HG03196 (cell line): ENCODE results near the gene MYH10.
"Not testable (repeated sequence)": the region's sequence is repeated elsewhere in the genome, so short reads cannot be mapped to it uniquely, and the experiment has no call there.

ENCODE experiments used
- ATAC-seq: cut with Tn5 transposase; IDR thresholded peaks from one replicate; pipeline ENCODE4 v1.9.1; 2021; ENCODE audit not compliant: unreplicated experiment

The MYH10 gene

DNA sequence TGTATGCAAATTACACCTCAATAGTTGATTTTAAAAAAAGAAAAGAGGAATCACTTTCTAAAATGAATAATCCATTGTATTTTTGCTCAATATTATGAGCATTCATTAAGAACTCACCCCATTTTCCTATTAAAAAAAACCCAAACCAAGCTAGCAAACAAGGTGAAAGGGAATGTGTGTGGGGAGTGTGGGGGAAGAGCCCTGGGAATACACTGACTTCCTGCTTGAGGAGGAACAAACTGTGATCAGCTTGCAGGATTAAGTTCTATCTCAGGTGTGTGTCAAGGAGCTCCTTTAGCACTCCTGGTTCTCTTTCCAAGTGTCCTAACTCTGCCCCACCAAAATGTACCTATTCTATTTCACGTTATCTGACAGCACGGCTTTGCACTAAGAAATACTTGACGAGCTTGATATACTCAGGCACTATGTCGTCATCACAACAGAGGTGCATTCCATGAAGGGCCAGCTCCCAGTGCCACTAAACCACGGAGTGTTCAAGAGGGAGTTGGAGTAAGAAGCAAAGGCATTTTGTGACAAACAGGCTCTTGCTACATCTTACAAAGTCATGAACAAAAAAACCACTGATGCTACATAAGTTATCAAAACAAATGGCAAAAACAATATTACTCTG is 73.2 kb downstream of the MYH10 start:
- no peak for ATAC-seq

DNA sequence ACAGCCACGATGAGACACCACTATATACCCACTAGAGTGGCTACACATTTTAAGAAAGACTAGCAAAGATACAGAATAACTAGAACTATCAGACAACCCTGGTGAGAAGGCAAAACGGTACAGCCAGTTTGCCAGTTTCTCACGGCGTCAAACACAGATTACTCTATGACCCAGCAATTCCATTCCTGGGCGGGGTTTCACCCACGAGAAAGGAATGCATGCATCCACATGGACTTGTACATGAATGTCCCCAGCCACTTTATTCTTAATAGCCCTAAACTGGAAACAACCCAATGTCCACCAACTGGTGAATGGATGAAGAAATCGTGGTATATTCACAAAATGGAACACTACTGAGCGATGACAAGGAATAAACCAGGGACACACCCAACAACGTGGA is 74.5 kb downstream of the MYH10 start:
- no peak for ATAC-seq

DNA sequence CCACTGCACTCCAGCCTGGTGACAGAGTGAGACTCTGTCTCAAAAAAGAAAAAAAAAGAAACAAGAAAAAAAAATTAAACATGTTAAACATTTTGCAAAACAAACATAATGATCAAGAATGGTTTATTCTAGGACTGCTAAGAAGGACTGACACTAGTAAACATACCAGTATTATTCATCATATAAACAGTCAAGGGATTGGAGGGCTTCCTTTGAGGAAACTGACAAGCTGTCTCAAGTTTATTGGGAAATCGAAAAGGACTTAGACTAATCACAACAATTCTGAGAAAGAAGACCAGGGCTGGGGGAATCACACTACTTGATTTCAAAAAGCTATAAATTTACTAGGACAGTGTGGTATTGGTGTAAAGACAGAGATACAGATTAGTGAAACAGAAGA is 75.5 kb downstream of the MYH10 start:
- no peak for ATAC-seq

DNA sequence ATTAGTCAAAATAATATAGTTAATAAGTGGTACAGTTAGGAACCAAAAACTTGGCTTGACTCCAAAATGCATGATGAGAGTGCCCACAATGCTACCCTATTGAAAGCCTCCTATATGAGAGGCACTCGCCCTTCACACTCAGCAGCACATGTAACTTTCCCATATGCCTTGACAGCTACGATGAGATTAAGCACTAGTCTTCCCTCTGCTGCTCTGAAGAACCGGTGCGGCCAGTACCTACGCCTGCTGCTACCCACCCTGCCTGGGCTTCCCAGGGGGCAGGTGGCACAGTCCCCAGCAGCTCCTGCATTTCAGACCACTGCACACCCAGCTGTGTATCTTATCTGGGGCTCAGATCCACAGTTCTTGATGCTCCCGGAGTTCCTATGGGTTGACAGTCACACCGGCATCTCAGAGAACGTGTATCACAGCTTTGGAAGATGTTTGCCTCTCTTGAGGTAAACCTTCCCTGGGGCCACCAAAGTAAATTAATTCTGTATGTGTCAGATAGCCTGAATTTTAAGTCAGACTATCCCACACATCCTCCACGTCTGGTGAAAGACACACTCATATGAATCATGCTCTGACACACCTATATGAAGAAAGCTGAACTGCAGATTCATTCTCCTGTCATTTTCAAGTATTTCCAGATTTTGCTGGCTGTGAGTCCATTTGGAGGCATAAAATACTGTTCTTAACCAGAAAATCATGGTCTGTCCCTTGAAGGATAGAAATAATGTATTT is 77.8 kb downstream of the MYH10 start:
- ATAC-seq = no peak

DNA sequence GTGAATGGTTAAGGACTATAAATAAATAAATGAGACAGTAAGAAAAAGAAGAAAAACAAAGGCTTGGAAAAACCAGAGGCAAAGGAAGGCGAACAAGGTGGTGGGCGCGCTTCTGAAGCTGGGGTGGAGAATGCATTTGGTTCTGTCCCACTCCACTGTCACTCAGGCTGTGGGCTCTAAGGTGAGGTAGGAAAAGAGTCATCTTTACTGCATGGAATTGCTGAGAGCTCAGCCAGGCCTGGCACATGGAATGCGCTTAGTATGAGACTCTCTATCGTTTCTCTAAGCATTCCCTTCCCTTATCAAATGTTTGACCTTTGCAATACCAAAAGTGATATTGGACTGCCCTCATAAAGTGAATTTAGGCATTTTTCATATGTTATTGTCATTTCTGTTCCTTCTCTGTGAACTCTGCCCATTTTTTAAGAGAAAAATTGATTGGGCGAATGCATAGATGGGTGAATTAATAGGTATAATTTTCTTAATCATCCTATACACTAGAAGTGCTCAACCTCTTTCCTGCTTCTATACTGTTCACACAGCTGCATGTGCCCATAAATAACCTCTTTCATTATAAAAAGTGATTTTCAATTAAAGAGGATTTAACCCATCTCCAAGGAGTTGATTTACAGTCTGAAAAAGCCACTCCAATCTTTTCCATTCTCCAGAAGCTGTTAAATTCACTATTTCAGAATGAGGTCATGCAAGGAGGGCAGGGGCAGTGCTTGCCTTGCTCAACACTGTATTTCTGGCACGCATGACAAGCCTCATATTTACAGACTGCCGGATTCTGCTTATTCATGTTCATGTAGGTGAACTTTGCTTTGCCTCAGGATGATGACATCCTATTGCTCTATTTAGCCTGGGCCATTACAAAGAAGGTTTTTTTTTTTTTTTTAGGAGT is 87.7 kb downstream of the MYH10 start:
- no peak for ATAC-seq

DNA sequence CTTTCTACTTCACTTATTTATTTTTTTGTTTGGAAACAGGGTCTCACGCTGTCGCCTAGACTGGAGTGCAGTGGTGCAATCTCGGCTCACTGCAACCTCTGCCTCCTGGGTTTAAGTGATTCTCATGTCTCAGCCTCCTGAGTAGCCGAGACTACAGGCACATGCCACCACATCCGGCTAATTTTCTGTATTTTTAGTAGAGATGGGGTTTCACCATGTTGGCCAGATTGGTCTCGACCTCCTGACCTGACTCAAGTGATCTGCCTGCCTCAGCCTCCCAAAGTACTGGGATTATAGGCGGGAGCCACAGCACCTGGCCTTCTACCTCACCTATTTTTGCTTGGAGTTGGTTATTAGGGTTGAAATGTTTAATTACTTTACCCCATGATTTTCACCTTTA is 90.5 kb downstream of the MYH10 start:
- not testable (repeated sequence) for ATAC-seq

DNA sequence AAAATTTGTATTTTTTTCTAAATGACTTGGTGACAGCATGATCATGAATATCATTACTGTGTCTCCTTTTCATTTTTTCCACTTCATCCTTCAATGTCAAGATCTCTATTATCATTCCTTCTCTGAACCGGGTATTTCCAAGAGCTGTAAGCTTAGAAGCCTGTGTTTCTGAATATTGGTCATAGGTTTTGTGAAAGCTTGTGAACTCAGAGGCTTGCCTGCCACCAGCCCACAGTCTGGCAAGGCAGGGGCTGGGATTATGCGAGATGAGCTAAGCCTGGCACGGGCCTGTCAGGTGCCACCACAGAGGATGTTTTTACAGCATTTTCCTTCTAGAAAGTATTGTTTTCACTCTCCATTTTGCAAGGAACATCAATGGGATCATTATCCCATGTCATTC is 92.8 kb downstream of the MYH10 start:
- ATAC-seq = no peak

DNA sequence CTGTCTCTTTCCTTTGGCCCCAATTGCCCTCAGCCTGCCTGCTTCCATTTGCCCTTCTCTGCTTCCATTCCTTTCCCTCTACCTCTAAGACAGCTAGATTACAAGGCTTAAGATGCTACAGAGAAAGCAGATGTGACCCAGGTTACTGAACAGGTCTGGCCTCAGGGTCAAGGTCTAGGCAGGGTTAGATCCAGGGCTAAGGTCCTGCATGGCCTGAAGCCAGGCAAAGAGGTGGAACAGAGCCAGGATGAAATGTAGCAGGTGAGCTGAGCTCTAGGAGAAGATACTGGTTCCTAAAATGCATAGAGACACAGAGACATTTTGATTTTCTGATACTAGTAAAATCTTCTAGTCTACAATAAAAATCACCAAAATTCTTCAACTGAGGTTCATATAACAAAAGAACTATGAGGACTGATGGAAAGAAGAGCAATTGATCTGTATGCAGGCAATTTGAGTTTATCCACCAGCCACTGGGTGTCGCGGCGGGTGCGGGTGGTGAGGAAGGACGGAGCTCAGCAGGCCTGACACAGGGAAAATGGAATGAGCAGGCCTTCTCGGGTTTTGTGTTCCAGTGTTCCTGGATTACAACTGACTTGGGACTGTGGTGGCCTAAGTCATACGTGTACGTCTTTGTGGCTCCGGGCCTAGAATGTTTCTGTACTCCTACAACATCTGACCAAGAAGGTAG is 95.9 kb downstream of the MYH10 start:
- ATAC-seq = no peak

DNA sequence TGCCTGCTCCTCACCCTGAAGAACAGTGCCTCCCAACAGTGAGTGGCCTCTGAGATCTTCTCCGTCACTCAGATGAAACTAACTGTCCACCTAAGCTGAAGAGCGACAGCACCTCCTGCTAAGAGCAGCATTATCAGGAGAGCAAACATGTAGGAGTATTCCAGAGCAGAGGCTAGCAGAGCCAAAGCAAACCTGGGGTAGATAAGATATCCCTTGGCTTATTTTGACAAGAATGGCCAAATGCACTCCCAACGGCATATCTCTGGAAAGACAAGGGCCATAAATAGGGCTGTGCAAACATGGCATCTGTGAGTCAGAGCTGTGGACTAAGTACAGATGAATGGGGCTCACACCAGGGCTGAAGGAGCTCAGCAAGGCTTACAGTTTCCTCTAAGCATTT is 98.5 kb downstream of the MYH10 start:
- ATAC-seq = no peak

DNA sequence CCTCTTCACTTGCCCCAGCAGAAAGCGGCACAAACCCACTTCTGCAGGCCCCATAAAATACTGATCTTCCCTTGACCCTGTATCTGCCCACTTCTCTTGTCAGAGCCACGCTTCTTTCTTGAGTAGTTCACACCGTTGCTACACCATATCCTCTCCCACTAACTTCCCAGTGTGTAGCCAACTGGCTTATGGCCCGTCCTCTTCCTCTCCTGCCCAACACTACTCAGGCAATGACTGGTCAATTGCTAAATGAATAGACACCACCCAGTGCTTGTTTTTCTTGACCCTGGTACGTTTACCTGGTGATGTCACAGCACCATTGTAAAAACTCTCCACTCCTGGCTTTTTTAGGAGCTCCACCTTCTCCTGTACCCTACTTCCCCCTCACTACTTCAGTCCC is 107.9 kb downstream of the MYH10 start:
- no peak for ATAC-seq

DNA sequence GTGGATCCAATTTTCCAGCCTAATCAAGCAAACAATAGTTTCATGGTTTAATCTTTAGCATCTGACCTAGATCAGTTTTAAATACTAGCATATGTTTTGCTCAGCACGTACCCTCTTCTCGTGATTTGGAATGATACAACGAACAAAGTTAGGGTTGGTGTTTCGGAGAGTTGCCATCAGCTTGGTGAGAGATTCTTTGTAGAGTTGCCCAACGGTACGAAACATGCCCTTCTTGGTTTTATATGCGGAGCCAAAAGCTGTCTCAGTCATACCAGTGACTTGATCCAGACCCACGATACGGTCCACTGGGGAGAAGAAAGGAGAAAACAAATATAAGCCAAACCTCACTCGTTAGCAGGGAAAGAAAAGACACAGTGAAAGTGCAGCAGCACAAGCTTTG is 109.5 kb downstream of the MYH10 start:
- ATAC-seq = no peak

DNA sequence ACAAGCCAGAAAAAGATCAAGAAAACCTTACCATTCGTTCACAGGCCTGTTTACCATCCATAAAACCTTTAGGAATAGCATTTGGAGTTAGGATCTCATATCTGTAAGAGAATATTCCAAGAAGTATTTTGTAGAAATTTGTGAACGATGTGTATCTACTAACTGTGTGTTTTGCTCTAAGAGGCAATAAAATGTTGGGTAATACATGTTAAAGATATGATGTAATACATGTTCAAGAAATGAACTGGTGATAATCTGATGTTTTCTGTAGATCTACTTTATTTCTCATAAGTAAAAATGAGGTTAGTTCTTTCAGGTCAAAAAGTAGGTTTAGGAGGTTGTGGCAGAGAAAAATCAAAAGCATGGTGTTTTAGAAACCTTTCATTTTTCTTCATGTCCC is 111.7 kb downstream of the MYH10 start:
- ATAC-seq = no peak

DNA sequence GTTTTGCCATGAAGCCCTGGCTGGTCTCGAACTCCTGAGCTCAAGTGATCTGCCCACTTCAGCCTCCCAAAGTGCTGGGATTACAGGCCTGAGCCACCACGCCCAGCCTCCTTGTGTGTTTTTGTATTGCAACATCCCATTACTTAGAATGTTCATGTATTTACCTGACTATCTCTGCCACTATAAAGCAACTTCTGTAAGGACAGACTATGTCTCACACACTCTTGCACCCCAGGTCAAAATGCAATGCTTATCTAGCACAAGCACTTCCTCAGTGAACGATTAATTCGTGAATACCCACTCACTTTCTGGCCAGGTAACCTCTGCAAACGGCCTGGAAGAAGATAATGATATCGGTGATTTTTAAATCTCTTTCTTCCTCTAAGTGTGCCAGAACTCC is 112.2 kb downstream of the MYH10 start:
- ATAC-seq = no peak

DNA sequence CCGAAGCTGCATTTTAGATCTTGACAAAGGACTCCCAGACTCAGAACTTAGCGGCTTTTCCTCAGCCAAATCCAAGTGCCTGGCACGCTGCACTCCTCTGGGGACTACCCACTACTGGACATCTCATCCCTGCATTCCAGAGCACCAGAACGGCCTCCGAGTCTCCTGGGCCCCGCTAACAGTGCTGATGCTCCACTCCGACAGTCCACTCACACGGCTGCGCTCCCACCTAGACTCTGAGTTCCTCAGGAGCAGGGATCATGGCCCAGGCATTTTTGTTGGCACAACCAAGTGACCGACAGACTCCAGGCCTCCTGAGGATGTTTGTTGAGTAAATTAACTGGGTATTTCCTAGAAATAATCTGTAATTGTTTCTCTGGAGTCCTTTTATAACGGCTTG is 115.7 kb downstream of the MYH10 start:
- ATAC-seq = no peak

DNA sequence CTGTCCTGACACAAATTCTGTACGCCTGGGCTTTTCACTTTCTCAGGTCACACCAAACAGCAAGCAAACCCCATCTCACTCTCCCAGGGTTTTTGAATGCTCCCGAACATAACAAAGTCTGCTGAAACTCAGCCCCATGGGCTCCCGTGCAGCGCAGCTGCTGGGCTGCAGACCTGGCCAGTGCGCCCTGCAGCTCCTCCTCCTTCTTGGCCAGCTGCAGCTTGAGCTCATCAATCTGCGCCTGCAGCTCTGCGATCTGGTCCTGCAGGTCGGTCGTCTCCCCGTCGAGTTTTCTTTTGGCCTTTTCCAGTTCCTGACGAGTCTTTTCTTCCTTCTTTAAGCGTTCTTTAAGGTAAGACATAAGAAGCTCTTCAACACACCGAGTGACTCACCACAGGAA is 124.4 kb downstream of the MYH10 start:
- no peak for ATAC-seq

DNA sequence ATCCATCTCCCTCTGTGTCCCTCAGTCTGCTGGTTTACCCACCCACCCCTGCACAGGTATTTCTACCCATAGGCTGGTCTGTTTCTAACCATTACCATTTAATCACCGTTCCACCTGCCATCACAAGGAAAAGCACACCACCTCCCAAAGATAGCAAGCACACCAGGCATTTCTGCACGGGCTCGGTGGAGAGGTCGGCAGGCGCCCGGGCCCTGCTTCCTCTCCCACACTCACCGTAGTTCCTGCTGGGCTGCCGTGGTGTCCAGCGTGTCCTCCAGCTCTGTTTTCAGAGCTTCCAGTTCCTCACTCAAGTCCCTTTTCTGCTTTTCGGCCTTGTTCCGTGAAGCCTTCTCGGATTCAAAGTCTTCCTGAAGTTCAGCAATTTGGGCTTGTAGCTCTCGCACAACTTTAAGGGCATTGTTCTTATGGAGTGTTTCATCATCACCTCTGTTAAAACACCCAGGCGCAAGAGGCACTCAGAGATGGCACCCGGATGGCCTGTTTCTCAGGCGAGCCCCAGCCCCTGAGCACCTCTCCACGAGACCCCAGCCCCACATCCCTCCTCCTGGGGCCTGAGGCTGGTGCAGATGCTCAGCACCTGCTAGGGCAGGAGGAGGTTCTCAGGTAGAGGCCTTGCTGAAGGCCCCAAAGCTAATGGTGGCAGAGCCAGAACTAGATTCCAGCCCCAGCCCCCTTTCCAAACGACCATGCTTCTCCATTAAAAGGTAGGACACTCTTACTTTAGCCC is 125.9 kb downstream of the MYH10 start:
- no peak for ATAC-seq

DNA sequence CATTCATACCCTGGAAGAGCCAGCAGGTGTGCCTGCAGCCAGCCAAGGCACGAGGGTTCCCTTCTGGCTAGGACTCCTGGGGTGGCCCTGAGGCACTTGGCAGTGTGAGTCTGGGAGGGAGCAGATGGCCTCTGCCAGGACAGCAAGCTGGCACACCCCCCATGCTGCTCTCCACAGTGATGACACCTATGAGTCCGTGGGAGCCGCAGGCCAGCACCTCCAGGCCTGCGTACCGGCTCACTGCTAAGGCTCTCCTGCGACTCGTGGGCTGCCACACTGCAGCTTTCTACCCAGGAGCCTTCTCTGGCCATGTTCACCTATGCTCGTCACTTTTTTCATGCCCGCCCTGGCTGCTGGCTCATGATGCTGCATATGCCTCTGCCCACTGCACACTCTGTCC is 126.7 kb downstream of the MYH10 start:
- ATAC-seq = no peak

DNA sequence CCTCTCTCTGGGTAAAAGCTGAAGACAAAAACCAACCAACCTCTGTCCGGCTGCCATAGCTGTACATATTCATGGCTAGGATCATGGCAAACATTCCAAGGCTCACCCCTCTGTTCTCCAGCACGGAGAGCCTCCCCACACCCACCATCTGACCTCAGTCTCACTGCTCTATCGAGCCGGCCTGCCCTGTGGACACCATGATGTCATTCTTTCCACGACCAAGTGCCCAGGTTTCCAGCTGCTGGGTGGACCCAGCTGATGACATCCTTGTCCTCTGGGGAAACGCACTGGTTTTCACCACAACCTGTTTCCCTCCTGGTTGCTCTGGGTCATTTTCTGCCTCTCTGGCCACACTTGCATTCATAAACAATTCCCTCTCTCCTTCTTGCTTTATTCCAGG is 127.2 kb downstream of the MYH10 start:
- no peak for ATAC-seq

DNA sequence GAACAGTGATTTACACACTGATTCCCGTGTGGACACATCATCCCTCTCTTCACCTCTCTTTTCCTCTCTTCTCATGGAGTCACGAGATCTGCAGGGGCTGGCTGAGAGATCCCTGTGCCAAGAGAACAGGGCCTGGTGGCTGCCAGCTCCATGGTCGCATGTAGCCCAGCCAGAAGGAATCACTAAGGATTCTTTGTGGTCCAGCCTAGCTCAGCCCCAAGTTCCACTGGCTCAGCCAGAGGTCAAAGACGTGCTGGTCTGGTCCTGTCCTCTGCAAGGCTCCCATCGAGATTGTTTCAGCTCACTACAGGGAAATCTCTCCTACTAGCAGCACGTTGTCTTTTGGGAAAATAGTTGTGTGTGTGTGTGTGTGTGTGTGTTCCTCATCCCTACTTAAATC is 128.4 kb downstream of the MYH10 start:
- ATAC-seq = no peak

DNA sequence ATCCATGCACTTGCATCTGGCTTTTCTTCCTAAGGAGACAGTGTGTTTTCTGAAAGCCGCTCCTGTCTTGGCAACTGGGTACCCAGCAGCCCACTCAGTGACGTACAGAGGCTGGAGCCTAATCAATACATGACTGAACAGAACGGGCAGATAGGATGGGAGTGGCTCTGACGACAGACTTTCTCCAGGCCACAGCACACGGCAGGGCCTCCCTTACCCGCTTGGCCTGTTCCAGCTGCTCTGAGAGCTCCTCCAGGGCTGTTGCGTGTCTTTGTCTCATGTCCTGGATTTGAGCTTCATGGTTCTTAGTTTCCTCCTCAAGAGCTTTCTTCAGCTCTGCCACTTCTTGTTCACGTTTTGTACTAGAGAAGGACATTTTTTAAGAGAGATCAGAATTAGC is 129.9 kb downstream of the MYH10 start:
- ATAC-seq = no peak

DNA sequence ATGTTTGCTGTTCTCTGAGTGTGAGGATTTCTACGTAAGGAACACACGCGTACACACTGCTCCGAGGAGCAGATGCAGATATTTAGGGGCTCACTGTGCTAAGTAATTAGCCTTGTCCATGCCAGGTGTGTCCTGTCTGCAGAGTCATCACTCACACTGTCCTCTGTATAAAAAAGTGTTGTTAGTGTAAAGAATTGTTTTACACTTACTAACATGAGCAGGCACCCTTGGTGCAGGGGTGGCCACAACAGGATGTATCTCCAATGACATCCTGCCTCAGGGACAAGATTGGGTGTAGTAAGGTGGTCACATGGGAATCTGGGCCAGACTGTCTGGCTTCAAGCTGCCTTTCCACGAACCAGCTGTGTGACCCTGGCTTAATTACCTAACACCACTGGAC is 130.9 kb downstream of the MYH10 start:
- no peak for ATAC-seq
